GM12892 (cell line): ENCODE data around the gene LRRC74A.

Experiments used
- POLR2A ChIP-seq: IDR thresholded peaks from 2 replicates; pipeline ENCODE4 v1.6.1; 2011; ENCODE audit warnings: low read depth, low read length, control low read depth
- POLR2AphosphoS5 ChIP-seq: IDR thresholded peaks from 2 replicates; pipeline ENCODE4 v1.6.1; 2011; ENCODE audit warnings: low read depth, low read length, control low read depth
- TAF1 ChIP-seq: IDR thresholded peaks from 2 replicates; pipeline ENCODE4 v1.6.1; 2011; ENCODE audit warnings: low read depth, mild to moderate bottlenecking, control low read depth, low read length, borderline replicate concordance

DNA sequence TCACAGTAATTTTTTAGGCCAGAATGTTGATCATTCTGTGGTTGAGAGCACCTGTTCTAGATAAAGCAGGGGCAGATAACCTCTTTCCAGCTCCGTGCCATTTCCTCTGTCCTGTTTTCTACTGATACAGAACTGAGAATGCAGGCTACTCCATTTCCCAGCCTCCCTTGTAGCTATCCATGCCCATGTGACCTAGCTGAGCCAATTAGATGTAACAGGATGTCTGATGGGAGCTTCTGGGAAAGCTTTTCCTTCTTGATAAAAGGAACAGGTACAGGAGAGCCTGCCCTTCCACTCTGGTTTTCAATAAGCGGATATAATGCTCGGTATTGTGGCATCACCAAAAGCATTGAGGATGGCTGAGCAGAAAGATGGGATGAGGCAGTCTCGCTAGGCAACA lies 54.2 kb downstream of the LRRC74A start:
- TF ChIP-seq POLR2A (no peak), TAF1 (no peak), POLR2AphosphoS5 (no peak)
